GM21737 (cell line): ENCODE measurements around the gene DNAJC15.

ENCODE experiments used
- ATAC-seq: cut with Tn5 transposase; IDR thresholded peaks from one replicate; pipeline ENCODE4 v1.9.1; 2021; ENCODE audit warnings: mild to moderate bottlenecking, moderate library complexity; ENCODE audit not compliant: unreplicated experiment

Gene DNAJC15

DNA sequence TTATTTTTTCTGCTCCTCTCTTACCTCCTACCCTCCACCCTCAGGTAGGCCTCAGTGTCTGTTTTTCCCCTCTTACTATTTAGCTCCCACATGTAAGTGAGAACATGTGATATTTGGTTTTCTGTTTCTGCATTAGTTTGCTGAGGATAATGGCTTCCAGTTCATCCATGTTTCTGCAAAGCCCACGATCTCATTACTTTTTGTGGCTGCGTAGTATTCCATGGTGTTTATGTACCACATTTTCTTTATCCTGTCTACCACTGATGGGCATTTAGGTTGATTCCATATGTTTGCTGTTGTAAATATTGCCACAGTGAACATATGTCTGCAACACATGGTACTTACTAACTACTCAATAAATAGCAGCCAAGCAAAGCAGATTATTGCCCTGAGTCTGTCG lies 56.8 kb downstream of the DNAJC15 start:
- ATAC-seq = no peak

DNA sequence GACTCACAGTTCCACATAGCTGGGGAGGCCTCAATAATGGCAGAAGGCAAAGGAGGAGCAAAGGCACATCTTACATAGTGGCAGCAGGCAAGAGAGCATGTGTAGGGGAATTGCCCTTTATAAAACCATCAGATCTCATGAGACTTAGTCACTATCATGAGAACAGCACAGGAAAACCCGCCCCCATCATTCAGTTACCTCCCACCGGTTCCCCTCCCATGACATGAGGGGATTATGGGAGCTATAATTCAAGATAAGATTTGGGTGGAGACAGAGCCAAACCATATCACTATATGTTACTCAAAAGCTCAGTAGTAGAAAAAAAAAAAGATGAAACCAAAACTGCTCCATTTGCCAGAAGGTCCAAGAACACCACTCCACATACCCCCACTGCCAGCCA lies 58.5 kb downstream of the DNAJC15 start:
- no peak for ATAC-seq

DNA sequence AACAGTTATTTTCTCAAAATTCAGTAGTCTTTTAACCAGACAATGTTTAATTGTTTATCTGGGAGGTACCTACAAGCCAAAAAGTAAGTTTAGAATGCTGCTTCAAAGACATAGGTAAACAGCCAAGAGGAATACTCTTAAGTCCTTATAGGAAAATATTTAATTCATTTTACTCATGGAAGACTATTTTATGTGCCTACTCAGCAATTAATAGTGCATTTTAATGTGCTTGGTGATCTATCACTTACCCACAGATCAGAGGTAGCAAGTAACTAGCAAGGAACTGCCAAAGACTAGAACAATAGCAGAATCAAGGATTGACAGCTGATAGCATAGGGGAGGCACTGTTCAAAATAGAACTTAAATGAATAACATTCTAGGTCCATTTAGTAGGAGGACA lies 60.4 kb downstream of the DNAJC15 start:
- ATAC-seq = no peak

DNA sequence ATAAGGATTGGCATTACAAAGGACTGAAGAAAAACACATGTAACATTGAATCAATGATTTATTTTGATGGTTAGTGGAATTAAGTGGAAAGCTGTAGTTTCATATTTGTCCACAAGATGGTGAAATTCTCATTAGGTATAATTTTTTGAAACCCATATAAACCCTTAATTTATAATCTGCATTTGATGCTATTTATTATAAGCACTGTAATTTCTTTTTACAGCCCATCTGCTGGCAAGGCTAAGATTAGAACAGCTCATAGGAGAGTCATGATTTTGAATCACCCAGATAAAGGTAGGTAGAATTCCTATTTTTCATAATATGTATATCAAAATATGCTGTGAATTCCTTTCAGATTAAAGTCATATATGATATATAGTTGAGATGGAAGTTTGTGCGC lies 62.2 kb downstream of the DNAJC15 start:
- no peak for ATAC-seq

DNA sequence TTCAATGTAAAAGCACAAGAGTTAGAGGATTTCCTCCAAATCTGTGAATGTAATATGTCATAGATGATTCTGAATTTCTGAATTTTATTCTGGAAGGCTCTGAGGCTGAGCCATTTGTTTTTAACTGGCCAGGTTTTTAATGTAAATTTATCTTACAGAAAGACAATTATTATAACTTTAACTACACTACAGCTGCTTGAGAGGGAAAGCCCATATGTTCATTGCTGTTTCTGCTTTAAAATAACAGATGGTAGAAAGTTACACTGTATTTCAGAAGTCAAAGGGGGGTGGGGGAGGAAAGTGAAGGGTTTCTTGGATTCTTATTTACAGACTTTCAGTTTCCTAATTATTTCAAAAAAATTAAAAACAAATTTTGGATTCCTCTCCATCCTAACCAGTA lies 62.8 kb downstream of the DNAJC15 start:
- no peak for ATAC-seq

DNA sequence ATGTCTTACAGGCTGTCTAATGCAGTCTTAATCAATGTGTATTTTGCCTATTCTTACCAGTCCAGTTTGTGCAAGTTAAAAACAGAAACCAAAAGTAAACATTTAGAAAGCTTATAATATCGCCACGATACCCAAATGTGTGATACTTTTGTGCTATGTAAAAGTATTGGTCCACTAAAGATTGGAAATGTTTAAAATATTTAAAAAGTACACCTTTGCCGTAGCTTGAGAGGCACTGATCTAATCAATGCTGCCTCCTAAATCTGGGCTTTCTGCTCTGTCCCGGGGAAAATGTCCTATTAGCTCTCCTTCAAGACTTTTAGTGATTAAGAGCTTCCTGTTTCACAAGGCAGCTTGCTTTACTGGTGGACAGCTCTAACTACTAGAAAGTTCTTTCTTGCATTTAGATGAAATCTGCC lies 64.7 kb downstream of the DNAJC15 start:
- no peak for ATAC-seq

DNA sequence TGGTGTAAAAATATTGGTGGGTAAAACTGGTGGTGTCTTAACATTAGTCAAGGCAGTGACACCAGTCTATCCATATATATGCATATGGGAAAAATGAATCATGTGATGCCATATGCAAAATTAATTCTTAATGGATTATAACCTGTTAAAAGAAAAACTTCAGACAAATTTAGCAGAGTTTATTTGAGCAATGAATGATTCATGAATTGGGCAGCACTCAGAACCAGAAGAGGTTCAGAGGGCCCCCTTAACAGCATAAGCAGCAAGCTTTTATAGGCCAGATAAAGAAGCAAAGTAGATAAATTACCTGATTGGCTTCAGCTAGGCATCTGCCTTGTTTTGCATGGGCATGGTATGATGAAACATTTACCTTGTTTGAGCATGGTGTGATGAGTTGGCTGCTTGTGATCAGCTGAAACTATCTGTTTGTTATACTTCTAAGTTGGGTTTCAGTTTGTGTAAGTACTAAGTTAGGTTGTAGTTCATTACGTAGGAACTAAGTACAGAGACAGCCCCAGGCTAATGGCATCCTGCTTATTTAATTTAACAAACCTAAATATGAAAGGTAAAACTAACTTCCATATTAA lies 66.6 kb downstream of the DNAJC15 start:
- no peak for ATAC-seq

DNA sequence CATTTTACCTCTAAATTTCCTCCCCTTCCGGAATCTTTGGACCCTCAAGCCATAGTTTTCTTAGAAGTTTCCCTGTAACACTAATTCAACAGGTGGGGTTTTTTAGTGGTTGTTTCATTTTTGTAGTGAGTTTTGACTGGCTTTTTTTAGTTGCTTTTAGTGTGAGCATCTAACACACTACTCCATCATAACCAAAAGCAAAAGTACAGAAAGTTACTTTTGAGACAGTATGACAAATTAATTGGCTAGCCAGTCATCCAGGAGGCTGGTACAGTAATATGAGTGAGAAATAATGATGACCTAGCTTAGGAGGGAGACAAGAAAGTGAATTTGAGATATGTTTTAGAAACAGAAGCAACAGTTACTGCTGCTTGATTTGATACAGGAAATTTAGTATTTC lies 71.5 kb downstream of the DNAJC15 start:
- peak; percentile 67 for ATAC-seq

DNA sequence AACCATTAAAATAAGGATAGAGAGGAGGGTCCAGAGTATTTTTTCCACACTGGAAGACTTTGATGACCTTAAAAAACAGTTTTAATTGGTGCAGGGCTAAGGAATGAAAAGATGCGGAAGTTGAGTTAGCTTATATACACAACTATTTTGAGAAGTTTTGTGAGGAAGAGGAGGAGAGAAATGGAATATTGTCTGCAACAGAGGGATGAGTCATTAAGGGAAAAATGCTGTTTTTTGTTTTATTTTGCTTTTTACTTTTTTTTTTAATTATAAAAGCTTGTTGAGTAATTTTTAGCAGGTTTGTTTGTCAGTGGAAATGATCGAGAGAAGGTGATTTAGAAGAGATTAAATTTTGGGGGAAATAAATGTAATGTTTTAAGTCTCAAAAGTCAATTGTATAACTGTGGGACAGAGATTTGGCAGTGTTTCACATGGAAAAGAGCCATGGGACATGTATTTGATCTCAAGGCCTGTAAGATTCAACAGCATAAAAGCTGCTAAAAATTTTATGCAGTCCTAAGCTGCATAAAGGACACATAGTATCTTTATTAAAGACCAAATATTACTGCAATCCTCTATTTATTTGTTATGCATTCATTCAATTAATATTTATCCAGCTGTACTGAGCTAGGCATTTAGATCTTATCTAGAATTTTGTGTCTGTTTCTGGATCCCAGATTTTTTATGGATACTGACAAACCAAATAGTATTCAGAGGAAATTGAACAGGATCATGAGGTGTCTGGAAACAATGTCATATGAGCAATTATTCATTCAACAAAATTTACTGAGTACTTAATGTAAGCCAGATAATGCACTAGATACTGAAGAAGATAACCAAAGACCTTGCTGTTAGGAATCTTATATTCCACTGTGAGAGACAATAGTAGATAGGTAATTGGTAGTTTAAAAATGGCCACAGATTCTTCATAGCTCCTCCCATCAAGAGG lies 72.7 kb downstream of the DNAJC15 start:
- no peak for ATAC-seq

DNA sequence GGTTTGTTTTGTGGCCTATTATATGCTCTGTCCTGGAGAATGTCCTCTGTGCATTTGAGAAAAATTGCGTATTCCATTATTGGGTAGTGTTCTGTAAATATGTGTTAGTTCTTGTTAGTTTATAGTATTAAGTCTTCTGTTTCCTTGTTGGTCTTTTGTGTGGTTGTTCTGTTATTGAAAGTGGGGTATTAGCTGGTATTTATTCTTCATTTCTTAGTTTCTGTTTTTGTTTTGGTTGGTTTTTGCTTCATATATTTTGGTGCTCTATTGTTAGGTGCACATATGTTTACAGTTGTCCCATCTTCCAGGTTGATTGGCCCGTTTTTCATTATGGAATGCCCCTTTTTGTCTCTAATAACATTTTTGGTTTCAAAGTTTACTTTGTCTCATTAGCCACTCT lies 77.3 kb downstream of the DNAJC15 start:
- ATAC-seq = no peak

DNA sequence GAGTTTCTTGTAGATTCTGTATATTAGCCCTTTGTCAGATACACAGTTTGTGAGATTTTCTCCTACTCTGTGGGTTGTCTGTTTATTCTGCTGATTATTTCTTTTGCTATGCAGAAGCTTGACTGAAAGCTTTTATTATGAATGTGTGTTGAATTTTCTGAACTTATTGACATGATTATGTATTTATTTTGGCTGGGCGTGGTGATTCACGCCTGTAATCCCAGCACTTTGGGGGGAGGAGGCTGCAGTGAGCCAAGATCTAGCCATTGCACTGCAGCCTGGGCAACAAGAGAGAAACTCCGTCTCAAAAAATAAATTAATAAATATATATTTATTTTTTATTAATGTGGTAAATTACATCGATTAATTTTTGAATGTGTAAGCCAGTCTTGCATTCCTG lies 78.9 kb downstream of the DNAJC15 start:
- no peak for ATAC-seq

DNA sequence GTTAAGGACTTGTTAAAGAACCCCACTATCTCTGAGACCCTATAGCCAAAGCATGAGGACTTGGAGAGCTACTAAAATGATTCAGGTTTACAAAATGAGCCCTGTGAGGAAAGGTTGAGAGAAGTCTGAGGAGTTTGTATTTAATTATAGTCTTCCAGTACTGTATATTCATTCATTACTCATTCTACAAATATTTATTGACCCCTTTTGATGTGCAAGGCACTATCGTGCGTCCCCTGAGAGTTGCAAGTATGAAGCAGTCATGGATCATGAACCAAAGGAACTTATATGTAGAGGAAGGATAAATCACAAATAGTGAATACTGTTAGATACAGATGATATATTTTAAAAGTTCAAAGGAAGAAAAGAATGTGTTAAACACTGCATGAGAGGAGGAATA lies 84.4 kb downstream of the DNAJC15 start:
- ATAC-seq = no peak

DNA sequence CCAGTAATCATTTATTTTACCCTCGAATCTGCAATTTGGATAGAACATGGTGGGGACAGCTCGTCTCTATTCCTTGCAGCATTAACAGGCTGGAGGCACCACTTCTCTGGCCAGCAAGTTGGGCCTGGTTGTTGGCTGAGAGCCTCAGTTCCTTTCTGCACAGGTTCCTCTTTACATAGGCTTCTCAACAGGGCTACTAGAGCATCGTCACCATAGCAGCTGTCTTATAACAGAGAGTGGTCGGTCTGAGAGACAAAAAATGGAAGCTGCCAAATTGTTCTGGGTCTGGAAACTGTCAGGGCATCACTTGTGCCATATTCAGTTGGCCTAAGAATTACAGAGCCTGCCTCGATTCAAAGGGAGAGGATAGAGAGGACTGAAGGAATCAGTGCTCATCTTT lies 86.7 kb downstream of the DNAJC15 start:
- ATAC-seq = no peak

DNA sequence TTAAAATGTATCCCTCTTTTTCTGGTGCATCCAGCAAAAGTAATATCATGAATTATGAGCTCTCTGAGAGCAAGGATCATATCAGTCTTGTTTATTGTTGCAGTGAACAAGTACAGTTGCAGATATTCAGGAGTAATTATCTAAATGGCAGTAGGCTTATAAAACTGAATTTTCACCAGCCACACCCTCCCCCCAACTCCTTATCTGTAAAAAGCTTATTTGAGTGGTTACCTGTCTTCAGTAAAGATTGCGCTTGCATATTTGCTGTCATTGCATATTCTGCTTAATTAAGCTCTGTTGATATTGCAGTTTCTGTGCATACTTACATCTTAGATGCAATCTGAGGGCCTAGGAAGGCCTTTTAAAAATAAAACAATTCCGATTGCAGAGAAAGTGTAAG lies 87.3 kb downstream of the DNAJC15 start:
- no peak for ATAC-seq

DNA sequence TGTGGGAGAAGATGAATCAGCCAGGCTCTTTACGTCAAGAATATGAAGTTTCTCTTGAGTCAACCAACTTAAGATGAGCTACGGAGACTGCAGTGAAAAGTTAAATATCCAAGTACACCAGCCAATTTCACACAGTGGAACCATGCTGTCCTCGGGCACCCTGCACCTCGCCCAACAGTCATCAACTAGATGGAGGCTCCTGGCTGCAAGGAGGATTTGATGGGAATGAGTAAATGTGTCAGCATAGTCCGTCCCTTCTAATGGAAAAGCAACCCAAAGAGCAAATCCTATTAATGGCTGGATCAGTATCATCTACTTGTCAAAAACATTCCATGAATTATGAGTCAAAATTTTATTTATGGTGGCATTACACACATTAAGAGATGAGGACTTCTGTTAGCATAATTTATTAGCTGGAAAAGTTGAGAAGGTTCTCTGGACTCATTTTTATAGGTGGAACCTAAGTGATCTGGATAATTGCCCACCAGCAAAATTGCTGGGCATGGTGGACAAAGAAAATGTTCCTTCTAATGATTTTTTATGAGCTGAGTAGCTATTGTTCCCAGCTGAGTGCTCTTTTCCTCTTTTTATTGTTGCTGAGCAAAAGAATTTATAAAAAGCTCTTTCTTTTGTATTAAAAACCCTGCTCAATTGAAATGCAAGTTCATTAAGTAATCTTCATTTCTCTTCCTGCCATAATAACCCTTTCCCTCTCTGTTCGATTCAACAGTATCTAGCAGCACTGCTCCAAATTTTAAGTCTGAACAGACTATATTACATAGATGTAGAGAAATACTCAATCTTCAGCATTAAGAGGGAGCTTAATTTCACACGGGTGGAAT lies 88.4 kb downstream of the DNAJC15 start:
- no peak for ATAC-seq

DNA sequence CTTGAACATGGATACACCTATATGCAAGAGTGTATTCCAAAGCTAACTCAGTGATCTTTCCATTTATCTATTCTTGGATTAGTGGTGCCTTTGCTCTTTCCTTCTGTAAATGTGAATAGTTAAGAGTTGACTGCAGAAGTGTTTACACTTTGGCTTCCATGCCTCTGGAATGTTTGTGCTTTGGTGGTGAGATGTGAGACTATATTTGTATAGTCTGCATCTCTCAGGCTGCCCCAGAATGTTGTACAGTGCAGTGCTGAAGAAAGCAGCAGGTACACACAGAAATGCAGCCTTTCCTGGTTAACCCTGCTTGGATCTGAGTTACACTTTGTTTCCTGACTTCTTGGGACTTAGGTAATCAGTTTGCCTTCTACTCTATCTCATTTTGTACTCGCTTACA lies 90.2 kb downstream of the DNAJC15 start:
- no peak for ATAC-seq

DNA sequence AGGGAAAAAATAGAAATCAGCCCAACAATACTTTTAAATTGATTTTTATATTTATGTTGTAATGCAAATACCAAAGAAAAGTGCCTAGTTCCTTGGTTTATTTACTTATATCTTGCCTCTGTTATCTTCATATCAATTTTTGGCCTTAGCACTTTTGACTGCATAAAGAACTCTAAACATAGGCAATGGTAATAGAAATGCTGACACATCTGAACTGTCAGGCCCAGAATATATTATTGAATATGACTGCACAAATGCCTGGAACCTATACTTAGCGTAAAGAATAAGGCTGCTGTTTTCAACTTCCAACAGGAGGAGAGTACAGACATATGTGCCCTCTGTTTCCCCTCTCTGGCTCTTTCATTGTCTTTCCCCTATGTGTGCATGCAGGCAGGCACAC lies 91.1 kb downstream of the DNAJC15 start:
- no peak for ATAC-seq

DNA sequence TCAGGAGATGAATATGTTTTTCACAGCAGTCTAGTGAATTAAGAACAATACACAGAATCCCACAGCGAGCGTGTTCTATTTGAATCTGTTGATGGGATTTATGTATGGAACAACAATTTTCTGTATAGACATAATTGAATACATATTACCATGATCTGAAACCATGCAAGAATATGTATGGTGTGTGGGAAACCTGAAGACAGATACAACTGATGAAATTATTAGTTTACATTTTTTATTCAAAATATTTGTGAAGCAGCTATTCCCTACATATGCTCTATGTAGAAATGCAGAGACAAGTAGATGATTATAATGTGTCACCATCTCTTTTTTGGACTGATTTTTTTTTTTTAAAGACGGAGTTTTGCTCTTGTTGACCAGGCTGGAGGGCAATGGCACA lies 91.8 kb downstream of the DNAJC15 start:
- ATAC-seq = no peak

DNA sequence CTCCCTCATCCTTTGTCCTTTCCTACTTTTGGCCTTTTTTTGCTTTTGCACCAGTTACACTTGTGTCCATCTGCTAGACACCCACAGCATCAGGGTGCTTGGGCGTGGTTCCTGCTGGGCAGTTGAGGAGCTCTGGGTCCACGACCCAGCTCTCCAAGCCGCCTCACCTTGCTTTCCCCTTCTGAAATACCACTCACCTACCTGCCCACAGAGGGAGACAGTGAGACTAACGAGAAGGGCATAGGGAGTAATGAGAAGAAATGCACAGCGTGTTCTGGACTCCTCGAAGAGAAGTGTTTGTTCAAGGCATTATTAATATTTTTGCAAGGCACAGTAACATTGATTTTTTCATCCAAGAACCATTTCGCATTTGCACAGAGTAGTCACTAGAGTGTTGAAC lies 92.9 kb downstream of the DNAJC15 start:
- no peak for ATAC-seq

DNA sequence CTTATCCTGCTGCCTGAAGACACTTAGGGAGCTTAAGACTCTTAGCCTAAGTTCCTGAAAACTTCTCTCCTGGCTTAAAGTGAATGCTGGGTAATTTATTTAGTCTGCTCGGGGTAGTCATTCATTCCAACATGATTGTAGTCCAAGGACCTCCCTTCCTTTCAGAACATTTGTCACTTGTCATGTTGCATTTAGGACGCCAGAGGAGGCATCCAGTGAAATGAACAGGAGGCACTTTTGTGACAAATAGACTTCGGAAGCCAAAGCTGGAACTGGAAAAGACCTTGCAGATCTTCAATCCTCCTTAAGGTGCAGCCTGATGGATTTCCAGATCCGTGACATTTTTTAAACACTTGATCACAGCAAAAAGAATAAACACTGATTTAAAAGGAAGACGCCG lies 95.1 kb downstream of the DNAJC15 start:
- ATAC-seq = no peak

DNA sequence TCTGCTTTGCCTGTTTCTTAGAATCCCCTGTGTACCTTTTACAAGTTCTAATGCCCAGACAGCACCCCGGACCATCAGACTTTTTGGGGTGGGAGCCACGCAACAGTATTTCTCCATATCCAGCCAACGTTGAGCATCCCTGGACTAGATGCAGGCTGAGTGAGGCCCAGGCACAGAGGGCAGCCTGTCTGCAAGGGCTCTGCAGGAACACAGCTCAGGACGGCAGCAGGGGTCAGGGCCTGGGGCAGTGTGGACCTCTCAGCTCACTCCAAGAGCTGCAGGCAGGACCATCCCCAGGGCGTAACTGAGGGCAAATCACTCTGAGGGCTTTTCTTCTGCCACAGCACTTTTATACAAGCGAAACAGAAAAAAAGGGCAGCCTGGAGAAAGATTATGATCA lies 95.8 kb downstream of the DNAJC15 start:
- no peak for ATAC-seq

DNA sequence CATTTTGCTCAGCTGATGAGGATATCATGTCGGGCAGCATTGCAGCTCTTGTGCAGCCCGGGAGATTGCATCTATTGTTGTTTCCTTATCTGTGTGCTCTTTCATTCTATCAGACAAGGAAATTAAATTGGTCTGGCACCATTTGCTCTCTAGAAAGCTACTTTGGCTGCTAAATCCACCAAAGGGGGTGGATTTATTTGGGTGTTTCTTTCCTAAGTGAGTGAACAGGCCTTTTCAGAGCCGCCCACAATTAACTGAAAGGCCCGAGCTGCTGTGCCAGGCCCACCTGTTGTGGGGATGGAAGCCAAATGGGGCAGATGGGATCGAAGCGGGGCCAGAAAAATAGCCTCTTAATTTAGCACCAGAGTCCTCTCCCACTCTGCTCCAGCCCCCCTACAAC lies 99.4 kb downstream of the DNAJC15 start:
- no peak for ATAC-seq
